GM12891 (cell line): ENCODE data around the gene ZNF555.

Experiments used
- PAX5 ChIP-seq: IDR thresholded peaks from 2 replicates; pipeline ENCODE4 v1.6.1; 2011; ENCODE audit warnings: low read length, moderate library complexity, mild to moderate bottlenecking; ENCODE audit not compliant: insufficient read depth, severe bottlenecking
- POLR2A ChIP-seq: IDR thresholded peaks from 2 replicates; pipeline ENCODE4 v1.6.1; 2011; ENCODE audit warnings: low read depth, low read length, control low read depth
- POLR2AphosphoS5 ChIP-seq: IDR thresholded peaks from 2 replicates; pipeline ENCODE4 v1.6.1; 2011; ENCODE audit warnings: low read depth, low read length, control low read depth
- POU2F2 ChIP-seq: IDR thresholded peaks from 2 replicates; pipeline ENCODE4 v1.6.1; 2011; ENCODE audit warnings: low read depth, mild to moderate bottlenecking, control low read depth, low read length, moderate library complexity
- SPI1 ChIP-seq: IDR thresholded peaks from 2 replicates; pipeline ENCODE4 v1.6.1; 2011; ENCODE audit warnings: low read depth, low read length, control low read depth
- TAF1 ChIP-seq: IDR thresholded peaks from 2 replicates; pipeline ENCODE4 v1.6.1; 2011; ENCODE audit warnings: low read depth, low read length, control low read depth

GRCh38 chr19:2837430-2837829, 3.8 kb upstream of the ZNF555 start:
- TF ChIP-seq PAX5 (no peak), POLR2A (no peak), POLR2AphosphoS5 (no peak), TAF1 (no peak), POU2F2 (no peak), SPI1 (no peak)
